Lower lobe of right lung (tissue), 2 donors: ENCODE measurements around the gene CAPZB. TPM values are rescaled to one million over a fixed set of nuclear protein-coding genes. Genes with fewer than 3 reads are reported as not detected.

Experiments
- ATAC-seq, 2 donors: fragments of 200-7000 bp; cut with Tn5 transposase; one replicate each; pipeline ENCODE4 v1.9.1; 2020 to 2022; ENCODE audit warnings: mild to moderate bottlenecking in 2 of 2, moderate library complexity in 2 of 2
- DNase-seq: peaks from one replicate; pipeline ENCODE4 v3.0.0-alpha.2; 2020
- H3K27ac ChIP-seq: fragments of 200-600 bp; one replicate; pipeline ENCODE4 v1.8.0; 2022
- H3K27me3 ChIP-seq: fragments of 200-600 bp; one replicate; pipeline ENCODE4 v1.8.0; 2022; ENCODE audit warnings: low read depth
- H3K36me3 ChIP-seq: fragments of 200-600 bp; one replicate; pipeline ENCODE4 v1.8.0; 2022; ENCODE audit warnings: mild to moderate bottlenecking
- H3K4me1 ChIP-seq: fragments of 200-600 bp; one replicate; pipeline ENCODE4 v1.8.0; 2022
- H3K4me3 ChIP-seq: fragments of 200-600 bp; one replicate; pipeline ENCODE4 v1.8.0; 2022; ENCODE audit warnings: mild to moderate bottlenecking
- H3K9me3 ChIP-seq: fragments of 200-600 bp; one replicate; pipeline ENCODE4 v1.8.0; 2022
- intact Hi-C: fragments of 100-400 bp; cut with DNase I; formaldehyde crosslinking; loops from one replicate; pipeline ENCODE4 v1.11.0; 2022
- long read RNA-seq: library from polyadenylated mRNA; unstranded; transcript quantifications from one replicate; pipeline ENCODE4 v2.0.0, GENCODE V29; 2021
- total RNA-seq: library from RNA; stranded (reverse); fragmentation: NEBNext Ultra II Directional; extraction: Animal tissue kit (Norgen Biotek cat#: 25700); gene quantifications from one replicate; pipeline ENCODE4 v1.2.1, GENCODE V29; 2021
- TF ChIP-seq, protein P1 (sequence below): fragments of 200-600 bp; IDR thresholded peaks from one replicate; pipeline ENCODE4 v1.8.0; 2022; ENCODE audit warnings: antibody characterized with exemption, mild to moderate bottlenecking
- donor health status: DM: no; HTN: yes; CAD: no; lungs with severe emphysema.

The CAPZB gene
- total RNA-seq = 236 TPM
- long read RNA-seq, transcript CAPZB-204 (8 exons, 1,568 nt) = minor isoform, 8 of 261 reads
- long read RNA-seq, transcript CAPZB-201 (9 exons, 858 nt) = major isoform, 190 of 261 reads
- long read RNA-seq, transcript CAPZB-203 (10 exons, 1,686 nt) = minor isoform, 5 of 261 reads
- long read RNA-seq, partial matches to known transcripts = 9 of 261 reads
- long read RNA-seq, other reads (novel, unspliced or antisense) = 48 of 261 reads

GRCh38 chr1:19485362-19486187, at the start of gene CAPZB:
Gene CAPZB, minus strand, starts transcription at chr1:19485539. Its CDS starts 101 bp downstream, at chr1:19485438.
- intact Hi-C loops = no loop called here

DNA sequence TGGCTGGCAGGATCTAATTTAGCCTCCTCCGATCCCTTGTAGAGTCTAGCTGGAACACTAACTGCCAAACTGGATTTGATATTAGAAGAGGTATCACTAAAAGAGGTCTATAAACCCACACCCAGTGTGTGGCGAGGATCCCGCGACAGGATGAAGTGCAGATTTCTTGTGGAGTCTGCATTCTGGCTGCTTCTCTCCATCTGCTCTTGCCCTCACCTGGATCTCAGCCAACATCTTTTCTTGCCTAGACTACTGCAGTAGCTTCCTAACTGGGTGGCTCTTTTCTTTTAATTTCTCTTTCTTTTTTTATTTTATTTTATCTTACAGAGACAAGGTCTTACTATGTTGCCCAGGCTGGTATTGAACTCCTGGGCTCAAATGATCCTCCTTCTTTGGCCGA, 48.9 kb upstream of the CAPZB start:
- Histone ChIP-seq H3K9me3 (no peaks in the 10 kb centered on the region), H3K4me1 (peaks cover 10% of the 10 kb centered on the region), H3K4me3 (no peak overlapping the region), H3K36me3 (no peaks in the 10 kb centered on the region), H3K27ac (no peak overlapping the region), H3K27me3 (no peaks in the 10 kb centered on the region)
- DNase-seq = no peak
- TF ChIP-seq, protein P1, sequence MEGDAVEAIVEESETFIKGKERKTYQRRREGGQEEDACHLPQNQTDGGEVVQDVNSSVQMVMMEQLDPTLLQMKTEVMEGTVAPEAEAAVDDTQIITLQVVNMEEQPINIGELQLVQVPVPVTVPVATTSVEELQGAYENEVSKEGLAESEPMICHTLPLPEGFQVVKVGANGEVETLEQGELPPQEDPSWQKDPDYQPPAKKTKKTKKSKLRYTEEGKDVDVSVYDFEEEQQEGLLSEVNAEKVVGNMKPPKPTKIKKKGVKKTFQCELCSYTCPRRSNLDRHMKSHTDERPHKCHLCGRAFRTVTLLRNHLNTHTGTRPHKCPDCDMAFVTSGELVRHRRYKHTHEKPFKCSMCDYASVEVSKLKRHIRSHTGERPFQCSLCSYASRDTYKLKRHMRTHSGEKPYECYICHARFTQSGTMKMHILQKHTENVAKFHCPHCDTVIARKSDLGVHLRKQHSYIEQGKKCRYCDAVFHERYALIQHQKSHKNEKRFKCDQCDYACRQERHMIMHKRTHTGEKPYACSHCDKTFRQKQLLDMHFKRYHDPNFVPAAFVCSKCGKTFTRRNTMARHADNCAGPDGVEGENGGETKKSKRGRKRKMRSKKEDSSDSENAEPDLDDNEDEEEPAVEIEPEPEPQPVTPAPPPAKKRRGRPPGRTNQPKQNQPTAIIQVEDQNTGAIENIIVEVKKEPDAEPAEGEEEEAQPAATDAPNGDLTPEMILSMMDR = no peak
- intact Hi-C loops = no loop called here
- ATAC-seq = no peak

More at GRCh38 chr1:19485362-19486187, at the start of gene CAPZB:
- peak; percentile 94 to 95 for ATAC-seq
- TF ChIP-seq, protein P1 = no peak
- Histone ChIP-seq H3K4me1 (peaks cover 60% of the 10 kb centered on the region), H3K27me3 (no peaks in the 10 kb centered on the region), H3K9me3 (no peaks in the 10 kb centered on the region), H3K27ac (peak within 1 kb of the TSS; percentile 97), H3K4me3 (peak within 1 kb of the TSS; percentile 94), H3K36me3 (peaks cover 23% of the 10 kb centered on the region)
- peak; percentile 97 for DNase-seq

- Histone ChIP-seq H3K4me3 (no peak overlapping the region), H3K9me3 (no peaks in the 10 kb centered on the region), H3K27ac (no peak overlapping the region), H3K4me1 (peaks cover 10% of the 10 kb centered on the region), H3K36me3 (no peaks in the 10 kb centered on the region), H3K27me3 (no peaks in the 10 kb centered on the region)
- ATAC-seq = peak; percentile 40 to 78
- peak; percentile 49 for DNase-seq
- intact Hi-C loops = no loop called here
- TF ChIP-seq, protein P1 = no peak
These were observed 48.3 kb upstream of the CAPZB start for GRCh38 chr1:19533626-19534025.

- Histone ChIP-seq H3K27me3 (no peaks in the 10 kb centered on the region), H3K36me3 (no peaks in the 10 kb centered on the region), H3K4me1 (peaks cover 10% of the 10 kb centered on the region), H3K27ac (no peak overlapping the region), H3K4me3 (no peak overlapping the region), H3K9me3 (no peaks in the 10 kb centered on the region)
- TF ChIP-seq, protein P1 = no peak
- ATAC-seq (no peak), DNase-seq (no peak)
- intact Hi-C loops = no loop called here
These were observed 47.2 kb upstream of the CAPZB start for GRCh38 chr1:19532519-19532918.

DNA sequence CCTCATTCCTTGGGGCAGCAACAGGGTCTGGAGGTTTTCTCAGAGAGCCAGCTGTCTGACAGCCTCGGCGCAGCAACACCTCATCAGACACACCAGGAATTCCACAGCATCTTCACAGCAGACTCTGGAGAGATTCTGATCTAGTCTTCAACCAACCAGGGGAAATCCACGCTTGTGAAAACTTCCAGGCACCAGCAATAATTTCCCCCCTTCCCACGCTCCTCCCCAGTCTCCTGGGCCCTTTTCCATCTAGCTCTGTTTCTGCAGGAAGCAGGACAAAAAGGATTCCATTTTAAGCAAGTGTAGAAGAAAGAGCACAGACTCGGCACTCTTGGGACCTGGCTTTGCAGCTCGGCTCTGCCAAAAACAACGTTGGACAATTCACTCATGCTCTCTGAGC, 44.3 kb upstream of the CAPZB start:
- H3K9me3 ChIP-seq = no peaks in the 10 kb centered on the region
- H3K27me3 ChIP-seq = no peaks in the 10 kb centered on the region
- peaks cover 10% of the 10 kb centered on the region for H3K4me1 ChIP-seq
- intact Hi-C loops = no loop called here
- DNase-seq = no peak
- TF ChIP-seq, protein P1 = no peak
- H3K36me3 ChIP-seq = no peaks in the 10 kb centered on the region
- no peak for ATAC-seq
- H3K27ac ChIP-seq = no peak overlapping the region
- no peak overlapping the region for H3K4me3 ChIP-seq
